Heart left ventricle (tissue), 16 donors: ENCODE results near the gene KLHDC10. TPM values are rescaled to one million over a fixed set of nuclear protein-coding genes. Genes with fewer than 3 reads are reported as not detected.

Experiments
- ATAC-seq, 4 donors: fragments of 200-7000 bp; cut with Tn5 transposase; one replicate each; pipeline ENCODE4 v1.9.1; 2020 to 2022; ENCODE audit warnings: moderate library complexity in 4 of 4, mild to moderate bottlenecking in 3 of 4, moderate number of reproducible peaks in 1 of 4
- DNase-seq, 5 donors: peaks; one replicate each; pipeline ENCODE4 v3.0.0-alpha.2; 2020
- H3K27ac ChIP-seq, 12 donors: fragments of 200-600 bp; sonication (generic) in 4 of 12; one replicate each; pipeline versions ENCODE4 v1.5.0 to v1.8.0; 2016 to 2022; ENCODE audit warnings: mild to moderate bottlenecking in 2 of 12
- H3K27me3 ChIP-seq, 9 donors: fragments of 200-600 bp; sonication (generic) in 2 of 9; one replicate each; pipeline versions ENCODE4 v1.5.1 to v1.8.0; 2016 to 2022; ENCODE audit warnings: mild to moderate bottlenecking in 3 of 9
- H3K36me3 ChIP-seq, 9 donors: fragments of 200-600 bp; sonication (generic) in 2 of 9; one replicate each; pipeline versions ENCODE4 v1.5.0 to v1.8.0; 2018 to 2022; ENCODE audit warnings: mild to moderate bottlenecking in 2 of 9
- H3K4me1 ChIP-seq, 12 donors: fragments of 200-600 bp; sonication (generic) in 4 of 12; one replicate each; pipeline versions ENCODE4 v1.5.0 to v1.8.0; 2016 to 2022; ENCODE audit warnings: mild to moderate bottlenecking in 3 of 12
- H3K4me3 ChIP-seq, 12 donors: fragments of 200-600 bp; sonication (generic) in 4 of 12; one replicate each; pipeline versions ENCODE4 v1.5.0 to v1.8.0; 2017 to 2022; ENCODE audit warnings: mild to moderate bottlenecking in 9 of 12, moderate library complexity in 4 of 12
- H3K9me3 ChIP-seq, 12 donors: fragments of 200-600 bp; sonication (generic) in 4 of 12; one replicate each; pipeline versions ENCODE4 v1.5.0 to v1.8.0; 2016 to 2022; ENCODE audit warnings: mild to moderate bottlenecking in 1 of 12
- CTCF ChIP-seq, 12 donors: fragments of 200-600 bp; sonication (generic) in 4 of 12; IDR thresholded peaks; one replicate each; pipeline versions ENCODE4 v1.5.0 to v1.8.0; 2018 to 2022; ENCODE audit warnings: antibody characterized with exemption in 12 of 12, mild to moderate bottlenecking in 5 of 12
- POLR2A ChIP-seq, 2 donors: fragments of 450-650 bp; IDR thresholded peaks; one replicate each; pipeline ENCODE4 v1.6.1; 2017; ENCODE audit warnings: antibody characterized with exemption in 2 of 2, mild to moderate bottlenecking in 2 of 2, moderate library complexity in 2 of 2
- WGBS, 4 donors: extraction: QIAGEN DNeasy Blood & Tissue Kit in 2 of 4; methylation state at CpG; one replicate each; pipeline versions ENCODE4 v1.1.5 to v1.1.7; 2013 to 2018; 5-methylcytosine and 5-hydroxymethylcytosine counted together
- intact Hi-C, 10 donors: fragments of 100-400 bp; cut with DNase I; formaldehyde crosslinking; loops; one replicate each; pipeline versions ENCODE4 v1.11.1 to v1.14.2; 2022
- polyA plus RNA-seq, 2 donors: library from polyadenylated mRNA; stranded (reverse); fragments of 200-250 nt; gene quantifications; one replicate each; pipeline ENCODE4 v1.2.3, GENCODE V29; 2013
- total RNA-seq, 9 donors: library from RNA; depleted of rRNA in 2 of 9; stranded (reverse); fragments of >200 nt in 2 of 9; fragmentation: NEBNext Ultra II Directional in 3 of 9; extraction: Animal tissue kit (Norgen Biotek cat#: 25700) in 3 of 9; gene quantifications; one replicate each; pipeline versions ENCODE4 v1.1.0 to v1.2.4, GENCODE V29; 2016 to 2023
- donor health status: ischemic (EF 13 %, LVEDD 7.1; RV severe dilation, severe dysfunction).
- donor health status: healthy with polysubstance abuse.
- donor health status: DM: no; HTN: yes; CAD: no.
- donor health status: DM: no; HTN: no; CAD: no.
- donor health status: ischemic (EF 25% LVEDD 6.9; RV normal size, moderate dysfunction).
- donor health status: ischemic (EF 25% LVEDD 5.7; RV mildly dilated, moderate dysfunction).
- donor health status: healthy.
- donor health status: DM: yes; HTN: yes; CAD: no.
- donor health status: ischemic (EF 35%, LVEDD 5.7; RV mildly dilated, moderate dysfunction).
- donor health status: nonischemic (EF 11% LVEDD 7.7; RV severe dilation, severe dysfunction).
- donor health status: DM: yes; HTN: yes; CAD: no.
- donor health status: PGD.
- donor health status: ischemic (EF 29% LVEDD 5.4; RV normal size, mild dysfunction).
- donor health status: nonischemic (EF 23%, LVEDD 6.1; RV moderate dilation, normal function).

Gene KLHDC10
- total and polyA plus RNA-seq, 11 donors: 7.0 to 32.6 (median 26.4) TPM

GRCh38 chr7:130151591-130152492, 81.5 kb downstream of the KLHDC10 start:
- intact Hi-C loops: no loop called here
- no peak overlapping the region for H3K4me3 ChIP-seq
- no peak for ATAC-seq
- H3K27me3 ChIP-seq: no peaks in the 10 kb centered on the region
- peaks cover 0 to 7% (median 0%) of the 10 kb centered on the region in 12 donors for H3K4me1 ChIP-seq
- TF ChIP-seq POLR2A (IDR thresholded peaks at IDR 0.05) (no peak), CTCF (IDR thresholded peaks at IDR 0.05) (no peak)
- H3K36me3 ChIP-seq: no peaks in the 10 kb centered on the region
- WGBS, 4 donors: 72 to 95% (median 83%) methylated on average over 5 of the region's 5 CpGs
- no peak for DNase-seq
- H3K9me3 ChIP-seq: peaks cover 0 to 12% (median 0%) of the 10 kb centered on the region in 12 donors
- H3K27ac ChIP-seq: no peak overlapping the region

- no peak overlapping the region for H3K27ac ChIP-seq
- peaks cover 0 to 7% (median 0%) of the 10 kb centered on the region in 12 donors for H3K4me1 ChIP-seq
- H3K9me3 ChIP-seq: peaks cover 0 to 13% (median 0%) of the 10 kb centered on the region in 12 donors
- intact Hi-C loops: no loop called here
- no peaks in the 10 kb centered on the region for H3K27me3 ChIP-seq
- peak overlapping the region in 3 of 12 donors; percentile 1 to 13 (median 7) for H3K4me3 ChIP-seq
- TF ChIP-seq POLR2A (IDR thresholded peaks at IDR 0.05) (no peak), CTCF (IDR thresholded peaks at IDR 0.05) (no peak)
- WGBS, 4 donors: 74 to 90% (median 85%) methylated on average over 12 to 17 of the region's 17 CpGs
- no peak for DNase-seq
- H3K36me3 ChIP-seq: no peaks in the 10 kb centered on the region
- ATAC-seq: no peak
Measured at GRCh38 chr7:130152493-130153210, 82.3 kb downstream of the KLHDC10 start.

GRCh38 chr7:130153211-130153908, 83.0 kb downstream of the KLHDC10 start:
- intact Hi-C loops: no loop called here
- TF ChIP-seq CTCF (IDR thresholded peaks at IDR 0.05): no peak
- no peak for TF ChIP-seq POLR2A (IDR thresholded peaks at IDR 0.05)
- peak overlapping the region in 3 of 12 donors; percentile 1 to 13 (median 7) for H3K4me3 ChIP-seq
- no peaks in the 10 kb centered on the region for H3K36me3 ChIP-seq
- no peak overlapping the region for H3K27ac ChIP-seq
- no peak for ATAC-seq
- no peaks in the 10 kb centered on the region for H3K27me3 ChIP-seq
- peaks cover 0 to 7% (median 0%) of the 10 kb centered on the region in 12 donors for H3K4me1 ChIP-seq
- peaks cover 0 to 13% (median 0%) of the 10 kb centered on the region in 12 donors for H3K9me3 ChIP-seq
- 70 to 81% (median 77%) methylated on average over 26 to 29 of the region's 29 CpGs for WGBS, 4 donors
- no peak for DNase-seq
